DMS153 (cell line): Measurements from ENCODE around the gene GNB1L.

Experiments used
- DNase-seq: peaks from one replicate; lab custom pipeline; 2025; lab: John Stamatoyannopoulos, UW

The GNB1L gene

GRCh38 chr22:19823191-19823901 is 31.3 kb downstream of the GNB1L start:
- no peak for DNase-seq

GRCh38 chr22:19822301-19823117 is 32.2 kb downstream of the GNB1L start:
- DNase-seq, result no peak

DNA sequence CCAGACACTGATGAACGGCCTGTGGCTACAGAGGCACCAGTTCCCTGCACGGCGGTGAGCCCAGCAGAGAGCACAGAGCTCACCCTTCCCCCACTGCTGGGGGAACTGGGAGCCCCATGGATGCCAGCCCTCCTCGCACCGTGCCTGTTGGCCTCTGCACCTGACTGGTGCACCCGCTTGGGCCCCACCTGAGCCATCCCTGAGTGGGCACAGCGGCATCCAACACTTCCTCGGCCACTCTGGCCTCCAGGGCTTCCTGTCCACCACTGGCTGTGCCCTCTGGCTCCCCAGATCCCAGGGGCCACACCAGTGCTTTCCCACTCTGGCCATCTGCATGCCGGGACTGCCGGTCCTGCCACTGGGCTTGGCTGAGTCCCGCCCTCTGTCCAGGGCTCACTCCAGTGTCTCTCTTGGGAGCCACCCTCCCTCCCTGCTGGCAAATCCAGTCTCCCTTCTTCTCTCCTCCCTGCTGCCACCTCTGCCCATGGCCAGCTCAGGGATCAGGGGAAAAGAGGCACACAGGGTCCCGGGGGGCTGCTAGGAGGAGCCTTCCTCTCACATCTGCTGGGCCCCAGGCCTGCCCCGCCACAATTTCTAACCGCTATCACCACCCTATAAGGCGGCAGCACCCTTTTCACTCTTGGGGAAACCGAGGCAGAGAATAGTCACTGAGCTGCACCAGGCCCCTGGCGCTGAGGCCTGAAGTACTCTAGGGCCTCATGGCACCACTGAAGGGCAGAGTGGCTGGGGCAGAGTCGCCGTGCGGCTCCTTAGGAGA is 33.0 kb downstream of the GNB1L start:
- no peak for DNase-seq

- DNase-seq, result no peak
Observed at GRCh38 chr22:19820880-19821522, 33.7 kb downstream of the GNB1L start.

DNA sequence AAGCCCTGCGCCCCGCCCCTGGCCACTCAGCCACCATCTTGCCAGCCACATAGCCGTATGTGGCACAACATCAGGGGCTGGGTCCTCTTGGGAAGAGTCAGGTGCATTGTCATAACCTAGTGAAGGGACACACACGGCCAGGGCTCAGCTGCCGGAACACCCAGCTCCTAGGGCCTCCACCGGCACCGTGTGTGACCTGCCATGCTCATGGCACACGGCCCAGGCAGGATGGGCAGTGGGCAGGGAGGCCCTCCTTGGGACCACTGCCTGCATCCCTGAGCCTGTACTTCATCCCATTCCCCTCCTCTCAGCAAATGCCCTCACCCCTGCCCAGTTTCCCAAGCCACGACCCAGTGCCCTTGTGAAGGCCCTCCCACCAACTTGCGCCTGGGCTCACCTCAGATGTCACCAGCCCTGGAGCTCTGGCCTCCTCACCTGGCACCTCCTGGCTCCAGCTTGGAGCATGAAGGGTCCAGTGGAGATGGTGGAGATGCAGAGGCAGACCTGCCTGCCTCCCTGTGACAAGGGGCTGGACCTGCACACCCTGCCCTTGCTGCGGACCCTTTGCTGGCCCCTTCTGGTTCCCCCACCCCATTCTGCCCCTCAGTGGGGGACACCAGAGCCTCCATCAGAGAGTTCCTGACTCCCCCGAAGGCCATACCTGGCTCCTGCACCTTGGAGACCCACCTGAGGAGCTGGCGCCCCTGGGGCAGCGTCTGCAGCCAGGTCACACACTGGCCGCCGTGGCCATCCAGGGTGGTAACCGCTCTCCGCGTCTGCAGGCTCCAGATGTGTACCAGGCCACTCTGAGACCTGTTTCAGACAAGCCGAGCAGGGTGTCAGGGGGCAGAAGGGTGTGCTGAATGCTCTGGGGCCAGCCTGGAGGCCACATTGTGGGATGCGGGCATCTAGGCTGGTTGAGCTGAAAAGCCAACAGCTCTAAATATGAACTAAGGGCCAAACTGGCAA is 34.5 kb downstream of the GNB1L start:
- DNase-seq, result no peak

DNA sequence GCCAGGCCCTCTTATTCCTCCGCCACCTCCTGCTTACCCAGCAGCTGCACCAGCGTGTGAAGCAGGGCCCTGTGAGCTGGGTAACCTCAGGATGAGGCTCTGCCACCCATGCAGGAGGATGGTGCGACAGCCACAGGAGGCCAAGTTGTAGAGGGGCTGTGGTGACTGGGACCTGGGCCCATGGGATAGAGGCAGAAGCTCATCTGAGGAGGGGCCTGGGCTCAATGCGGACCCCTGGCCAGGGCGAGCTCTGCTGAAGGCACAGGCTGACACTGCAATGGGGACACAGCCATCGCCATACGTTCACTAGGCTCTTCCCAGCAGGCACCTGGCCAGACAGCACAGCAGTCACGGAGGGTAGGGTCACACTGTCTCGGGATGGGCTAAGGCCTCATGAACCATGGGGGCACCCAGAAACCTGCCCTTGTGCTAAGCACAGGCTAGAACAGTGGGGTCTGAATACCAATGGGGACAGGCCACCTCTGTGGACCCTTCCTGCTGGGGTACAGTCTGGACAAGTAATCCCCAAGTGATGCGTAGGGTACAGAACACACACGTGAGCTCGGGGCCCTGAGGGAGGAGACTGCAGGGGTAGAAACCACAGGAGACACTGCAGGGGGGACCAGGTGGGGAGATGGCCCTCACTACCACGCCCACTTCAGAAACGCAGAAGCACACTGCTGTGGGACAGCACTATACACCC is 35.3 kb downstream of the GNB1L start:
- no peak for DNase-seq

GRCh38 chr22:19818324-19819207 is 36.1 kb downstream of the GNB1L start:
- DNase-seq, result no peak

DNA sequence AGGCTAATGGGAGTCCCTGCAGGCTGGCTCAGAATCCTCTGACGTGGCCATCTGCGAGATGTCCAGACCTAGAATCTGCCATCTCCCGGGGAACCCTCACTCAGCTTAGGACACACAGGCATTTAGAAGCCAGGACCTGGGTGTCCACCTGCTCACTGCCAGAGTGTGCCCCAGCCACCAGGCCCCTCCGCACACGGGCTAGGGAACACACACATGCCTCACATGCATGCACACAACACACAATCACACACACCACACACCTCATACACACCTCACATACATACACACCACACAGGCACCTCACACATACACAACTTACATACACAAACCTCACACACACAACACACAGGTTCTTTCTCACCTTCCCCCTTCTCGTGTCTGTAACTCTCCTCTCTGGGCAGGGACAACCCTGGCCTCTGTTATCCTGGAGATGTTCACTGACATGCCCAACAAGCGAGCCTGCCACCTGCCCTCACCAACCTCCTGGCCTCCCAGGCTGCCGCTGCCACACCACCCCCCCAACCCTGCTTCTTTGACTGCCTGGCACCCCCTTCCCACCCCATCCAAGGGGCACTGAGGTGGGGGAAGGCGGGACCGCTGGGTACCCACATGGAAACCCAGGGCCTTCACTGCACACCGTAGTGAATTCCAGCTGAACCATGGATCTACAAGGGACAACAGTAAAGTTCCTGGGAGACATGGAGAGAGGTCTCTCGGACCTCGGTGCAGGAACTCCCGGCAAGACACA is 38.1 kb downstream of the GNB1L start:
- DNase-seq, result no peak

DNA sequence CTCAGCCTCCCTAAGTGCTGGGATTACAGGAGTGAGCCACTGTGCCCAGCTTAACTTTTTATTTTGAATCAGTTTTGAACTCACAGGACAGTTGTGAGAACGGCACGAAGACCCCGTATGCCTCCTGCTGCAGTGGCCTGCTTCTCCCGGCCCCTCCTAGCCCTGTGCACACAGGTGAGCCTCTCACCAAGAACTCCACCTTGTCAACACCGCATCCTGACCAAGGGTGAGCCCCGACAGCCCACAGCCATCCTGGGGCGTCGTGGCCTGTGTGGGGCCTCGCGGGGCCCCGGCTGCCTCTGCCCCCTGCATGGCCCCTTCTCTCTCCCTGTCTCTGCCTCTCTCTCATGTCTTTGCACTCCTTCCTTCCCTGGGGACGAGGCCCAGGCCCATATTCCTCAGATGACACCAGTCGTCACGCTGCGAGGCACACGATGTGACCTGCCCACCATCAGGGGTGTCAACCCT is 38.8 kb downstream of the GNB1L start:
- DNase-seq, result no peak

GRCh38 chr22:19815093-19815822 is 39.4 kb downstream of the GNB1L start:
- DNase-seq, result no peak

GRCh38 chr22:19814428-19814827 is 40.2 kb downstream of the GNB1L start:
- DNase-seq, result no peak

DNA sequence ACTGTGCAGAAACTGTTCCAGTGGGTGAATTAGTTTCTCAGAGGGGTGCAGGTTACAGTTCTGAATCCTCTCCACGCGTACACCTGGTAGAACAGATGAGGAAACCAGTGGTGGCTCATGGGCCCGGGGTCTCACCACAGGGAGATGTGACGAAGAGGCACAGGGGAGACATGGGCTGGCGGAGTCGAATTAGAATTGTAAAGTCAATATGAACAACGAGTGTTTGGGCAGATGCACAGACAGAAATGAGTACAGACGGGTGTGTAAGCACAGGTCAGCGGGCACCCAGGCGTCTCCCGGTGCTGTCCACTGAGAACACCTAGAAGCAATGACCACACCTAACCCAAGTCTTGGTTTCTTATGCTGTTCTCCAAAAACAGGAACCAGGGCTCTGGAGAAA is 41.8 kb downstream of the GNB1L start:
- no peak for DNase-seq

- DNase-seq, result no peak
Observed at GRCh38 chr22:19811811-19812771, 42.6 kb downstream of the GNB1L start.

- DNase-seq, result no peak
Observed at GRCh38 chr22:19811211-19811621, 43.5 kb downstream of the GNB1L start.

- DNase-seq, result no peak
Observed at GRCh38 chr22:19810381-19811201, 44.1 kb downstream of the GNB1L start.

DNA sequence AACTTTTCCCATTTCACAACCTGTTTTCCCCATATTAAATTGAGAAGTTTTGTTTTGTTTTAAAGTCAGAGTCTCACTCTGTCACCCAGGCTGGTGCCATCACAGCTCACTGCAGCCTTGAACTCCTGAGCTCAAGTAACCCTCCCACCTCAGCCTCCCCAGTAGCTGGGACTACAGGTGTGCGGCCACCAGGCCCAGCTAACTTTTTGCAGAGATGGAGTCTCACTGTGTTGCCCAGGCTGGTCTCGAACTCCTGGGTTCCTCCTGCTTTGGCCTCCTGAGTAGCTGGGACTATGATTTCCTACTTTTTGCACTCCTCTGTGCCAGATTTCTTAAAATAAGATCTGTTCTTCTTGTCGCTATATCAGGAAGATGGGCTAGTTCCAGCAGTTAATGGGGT is 44.9 kb downstream of the GNB1L start:
- DNase-seq, result no peak
